ENCODE data around the gene PAIP2. TPM values are rescaled to one million over a fixed set of nuclear protein-coding genes. Genes with fewer than 3 reads are reported as not detected.

PAIP2 gene
- total and polyA plus RNA-seq, 10 donors: 73.2 to 119 (median 92.6) TPM

DNA sequence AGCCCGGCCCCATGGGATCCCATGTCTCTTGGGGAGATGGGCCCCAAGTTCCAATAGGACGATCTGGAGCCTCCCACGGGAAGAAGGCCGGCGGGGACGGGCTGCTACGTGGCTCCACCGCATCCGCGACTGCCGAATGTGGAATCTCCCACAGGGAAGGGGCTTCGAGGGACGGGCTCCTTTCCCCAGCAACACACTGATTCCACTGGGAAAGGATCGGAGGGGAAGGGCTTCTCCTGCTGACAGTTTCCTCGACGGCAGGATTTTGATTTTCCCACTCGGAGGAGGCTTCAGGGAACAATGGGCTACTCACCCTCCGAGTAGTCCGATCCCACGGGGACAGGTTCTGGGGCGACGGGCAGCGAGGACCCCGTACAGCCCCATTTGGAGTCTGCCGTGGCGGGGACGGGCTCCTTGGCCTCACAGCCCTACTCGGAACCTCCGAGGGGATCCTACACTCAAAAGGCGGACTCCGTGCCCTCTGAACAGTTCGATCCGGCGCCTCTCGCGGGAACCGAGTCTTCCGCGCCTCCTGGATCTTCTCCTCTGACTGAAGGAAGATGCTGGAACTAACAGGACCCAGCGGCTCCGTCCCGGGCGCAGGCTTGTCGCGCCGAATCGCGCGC lies 52.0 kb downstream of the PAIP2 start:
- 4 to 33% (median 13%) methylated on average over 45 to 49 of the region's 49 CpGs for WGBS, 5 donors
- no peaks in the 10 kb centered on the region for H3K36me3 ChIP-seq
- intact Hi-C loops (cut with DNase I; ENCODE audit: low total_unique reads): no loop called here
- H3K4me1 ChIP-seq: peaks cover 19 to 84% (median 65%) of the 10 kb centered on the region in 6 donors
- peaks cover 0 to 36% (median 15%) of the 10 kb centered on the region in 7 donors for H3K27me3 ChIP-seq (replicated peaks in 1 of 7)
- peak overlapping the region; percentile 52 to 77 (median 67) for H3K4me3 ChIP-seq
- no peak for DNase-seq
- H3K9me3 ChIP-seq: no peaks in the 10 kb centered on the region
- H3K27ac ChIP-seq: peak overlapping the region in 5 of 8 donors; percentile 20 to 91 (median 80)
- no peak for TF ChIP-seq POLR2A (IDR thresholded peaks at IDR 0.05)
- TF ChIP-seq, protein P1, sequence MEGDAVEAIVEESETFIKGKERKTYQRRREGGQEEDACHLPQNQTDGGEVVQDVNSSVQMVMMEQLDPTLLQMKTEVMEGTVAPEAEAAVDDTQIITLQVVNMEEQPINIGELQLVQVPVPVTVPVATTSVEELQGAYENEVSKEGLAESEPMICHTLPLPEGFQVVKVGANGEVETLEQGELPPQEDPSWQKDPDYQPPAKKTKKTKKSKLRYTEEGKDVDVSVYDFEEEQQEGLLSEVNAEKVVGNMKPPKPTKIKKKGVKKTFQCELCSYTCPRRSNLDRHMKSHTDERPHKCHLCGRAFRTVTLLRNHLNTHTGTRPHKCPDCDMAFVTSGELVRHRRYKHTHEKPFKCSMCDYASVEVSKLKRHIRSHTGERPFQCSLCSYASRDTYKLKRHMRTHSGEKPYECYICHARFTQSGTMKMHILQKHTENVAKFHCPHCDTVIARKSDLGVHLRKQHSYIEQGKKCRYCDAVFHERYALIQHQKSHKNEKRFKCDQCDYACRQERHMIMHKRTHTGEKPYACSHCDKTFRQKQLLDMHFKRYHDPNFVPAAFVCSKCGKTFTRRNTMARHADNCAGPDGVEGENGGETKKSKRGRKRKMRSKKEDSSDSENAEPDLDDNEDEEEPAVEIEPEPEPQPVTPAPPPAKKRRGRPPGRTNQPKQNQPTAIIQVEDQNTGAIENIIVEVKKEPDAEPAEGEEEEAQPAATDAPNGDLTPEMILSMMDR (IDR thresholded peaks at IDR 0.05 in 8 of 11, conservative IDR thresholded peaks at IDR 0.05 in 3 of 11): no peak
- no peak for TF ChIP-seq POLR2AphosphoS5 (IDR thresholded peaks at IDR 0.05)

DNA sequence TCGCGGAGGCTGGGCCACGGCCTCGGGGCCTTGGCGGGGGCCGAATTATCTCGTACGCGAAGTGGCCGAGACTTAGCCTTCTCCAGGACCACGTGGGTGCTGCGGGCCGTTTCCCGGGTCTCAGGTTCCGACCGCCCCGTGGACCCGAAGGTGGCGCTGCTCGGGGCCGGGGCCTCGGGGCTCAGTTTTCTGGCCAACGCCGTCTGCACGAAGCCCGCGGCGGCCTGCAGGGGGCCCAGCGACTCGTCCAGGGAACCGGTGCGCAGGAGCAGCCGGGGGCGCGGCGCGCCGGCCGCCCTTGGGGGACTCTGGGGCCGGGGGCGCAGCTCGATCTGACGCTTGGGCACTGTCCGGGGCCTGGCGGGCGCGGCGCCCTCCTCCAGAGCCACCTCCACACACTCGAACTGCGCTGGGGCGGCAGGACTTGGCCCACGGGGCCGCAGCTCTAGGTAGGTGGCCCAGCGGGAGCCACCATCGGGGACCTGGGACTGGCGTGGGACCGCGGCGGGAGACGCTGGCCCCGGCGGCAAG lies 52.5 kb downstream of the PAIP2 start:
- H3K27ac ChIP-seq: peak overlapping the region in 5 of 8 donors; percentile 20 to 84 (median 49)
- TF ChIP-seq POLR2A (IDR thresholded peaks at IDR 0.05) (no peak), POLR2AphosphoS5 (IDR thresholded peaks at IDR 0.05) (peak in 1 of 3 donors; percentile 8)
- TF ChIP-seq, protein P1 (IDR thresholded peaks at IDR 0.05 in 8 of 11, conservative IDR thresholded peaks at IDR 0.05 in 3 of 11): peak in 7 of 11 experiments; percentile 28 to 84 (median 56)
- WGBS, 5 donors: 5 to 27% (median 15%) methylated on average over 18 to 62 of the region's 62 CpGs
- peaks cover 13 to 78% (median 59%) of the 10 kb centered on the region in 6 donors for H3K4me1 ChIP-seq
- peaks cover 0 to 36% (median 15%) of the 10 kb centered on the region in 7 donors for H3K27me3 ChIP-seq (replicated peaks in 1 of 7)
- no peaks in the 10 kb centered on the region for H3K9me3 ChIP-seq
- intact Hi-C loops (cut with DNase I; ENCODE audit: low total_unique reads): no loop called here
- peak overlapping the region; percentile 52 to 77 (median 67) for H3K4me3 ChIP-seq
- H3K36me3 ChIP-seq: no peaks in the 10 kb centered on the region
- DNase-seq: peak; percentile 92

DNA sequence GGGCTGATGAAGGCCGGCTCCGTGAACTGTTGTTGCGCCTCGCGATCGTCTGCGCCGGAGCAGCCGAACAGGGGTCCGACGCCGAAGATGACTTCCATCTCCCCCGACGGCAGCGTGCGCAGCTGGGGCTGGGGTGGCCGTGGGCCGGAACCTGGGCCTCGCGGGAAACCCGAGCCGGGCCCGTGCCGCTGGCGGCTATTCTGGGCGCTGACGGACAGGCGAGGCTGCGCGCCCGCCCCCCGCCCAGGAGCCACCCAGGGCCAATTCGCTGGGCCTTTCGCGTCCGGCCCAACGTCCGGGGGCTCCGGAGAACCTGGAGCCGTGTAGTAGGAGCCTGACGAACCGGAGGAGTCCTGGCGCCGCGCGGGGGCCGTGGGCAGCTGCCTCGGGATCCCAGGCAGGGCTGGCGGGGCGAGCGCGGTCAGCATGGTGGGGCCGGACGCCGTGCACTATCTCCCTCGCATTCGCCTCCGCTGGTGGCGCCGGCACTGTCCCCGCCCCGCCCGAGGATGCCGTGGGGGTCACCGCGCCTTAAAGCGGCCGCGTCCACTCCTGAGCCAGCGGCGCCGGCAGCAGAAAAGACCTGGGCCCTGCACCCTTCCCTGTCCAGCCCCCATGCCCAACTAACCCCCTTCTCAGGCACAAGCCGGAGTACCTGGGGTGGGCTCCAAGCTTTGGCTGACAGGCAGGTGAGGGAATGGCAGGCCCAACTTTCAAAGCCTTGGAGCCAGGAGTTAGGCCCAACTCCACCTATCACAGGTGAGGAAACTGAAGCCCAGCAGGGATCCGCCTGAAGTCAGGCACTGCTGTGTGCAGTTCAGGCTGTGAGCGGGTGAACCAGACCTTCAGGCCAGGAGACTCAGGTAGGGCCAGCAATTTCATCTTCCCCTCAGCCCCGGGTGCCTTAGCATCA lies 53.3 kb downstream of the PAIP2 start, which contains the start of gene PROB1:
Gene PROB1 (minus strand): TSS at position 451 of the 913 bp plus-strand sequence. CDS start 23 bp downstream, at position 428.
- Histone ChIP-seq H3K27ac (peak within 1 kb of the TSS in 5 of 8 donors; percentile 20 to 84 (median 49)), H3K27me3 (replicated peaks in 1 of 7) (peaks cover 0 to 36% (median 15%) of the 10 kb centered on the region in 7 donors), H3K4me3 (peak within 1 kb of the TSS; percentile 52 to 77 (median 67)), H3K36me3 (peaks cover 0 to 3% (median 0%) of the 10 kb centered on the region in 6 donors), H3K9me3 (no peaks in the 10 kb centered on the region), H3K4me1 (peaks cover 12 to 71% (median 53%) of the 10 kb centered on the region in 6 donors)
- WGBS, 5 donors: 52 to 67% (median 63%) methylated on average over 46 to 76 of the region's 76 CpGs
- intact Hi-C loops (cut with DNase I; ENCODE audit: low total_unique reads): no loop called here
- peak; percentile 82 for DNase-seq
- peak; percentile 11 to 67 (median 63) for TF ChIP-seq POLR2AphosphoS5 (IDR thresholded peaks at IDR 0.05)
- TF ChIP-seq, protein P1 (IDR thresholded peaks at IDR 0.05 in 8 of 11, conservative IDR thresholded peaks at IDR 0.05 in 3 of 11): no peak
